ENCODE data around the gene PPARGC1A. TPM values are rescaled to one million over a fixed set of nuclear protein-coding genes. Genes with fewer than 3 reads are reported as not detected.

The PPARGC1A gene
- total and polyA plus RNA-seq, 2 of the 13 experiments (the other 11 are each of a cell fraction or from before 2014, with no cell fraction given) = 20.7 to 37.3 TPM

- no TSS peak for BruUV-seq (replicated peaks)
- no peaks in the 10 kb centered on the region for H3K4me1 ChIP-seq (ENCODE audit: insufficient read depth, low read length)
- H3K27me3 ChIP-seq (ENCODE audit: control insufficient read depth in 1 of 2, insufficient read depth in 2 of 2, low read length in 2 of 2) = no peaks in the 10 kb centered on the region
- FAIRE-seq (no peak), DNase-seq (ENCODE audit: low spot score) (no peak), ATAC-seq (no peak)
- peaks cover 17 to 72% of the 10 kb centered on the region in 2 experiments for H3K36me3 ChIP-seq (replicated peaks in 1 of 2; ENCODE audit: control insufficient read depth in 1 of 2, insufficient read depth in 2 of 2, low read length in 2 of 2)
- 97% methylated on average over 4 of the region's 4 CpGs for WGBS (ENCODE audit: low lambda C conversion rate)
- ChIA-PET POLR2A (no interaction called here), CTCF (ENCODE audit: low intra/inter-chr PET ratio, low total read pairs) (no interaction called here)
- H3K4me2 ChIP-seq (ENCODE audit: low read depth, low read length) = no peak overlapping the region
- peaks cover 2% of the 10 kb centered on the region for H3K79me2 ChIP-seq (ENCODE audit: insufficient read depth, low read length)
- H3K4me3 ChIP-seq (replicated peaks in 1 of 3; ENCODE audit: insufficient read depth in 1 of 3, low read depth in 2 of 3, low read length in 3 of 3) = no peak overlapping the region
- intact Hi-C loops (cut with micrococcal nuclease; ENCODE audit: unreplicated experiment) = no loop called here
- in situ Hi-C loops (cut with HindIII; ENCODE audit: extremely low pct_ligation_motif_present, low pct_unique_long_range_greater_than_20kb) = no loop called here
- 0 out of 2 replicates have a peak, but pooled peaks cover 6% of the 10 kb centered on the region for H4K20me1 ChIP-seq (ENCODE audit: insufficient read depth, low read length)
- no peak overlapping the region for H3K9ac ChIP-seq (ENCODE audit: insufficient read depth, low read depth, low read length)
- no peak overlapping the region for H2AFZ ChIP-seq (ENCODE audit: low read length)
- TF ChIP-seq POLR2AphosphoS2 (IDR thresholded peaks at IDR 0.05; ENCODE audit: low read depth, low read length) (no peak), NR2F1 (CRISPR knock-in tag; IDR thresholded peaks at IDR 0.05) (no peak), SRSF1 (optimal IDR thresholded peaks at IDR 0.05; ENCODE audit: low read depth, low read length) (no peak), AGO2 (optimal IDR thresholded peaks at IDR 0.05; ENCODE audit: low read depth, low read length) (no peak)
- no peak overlapping the region for H3K27ac ChIP-seq (ENCODE audit: extremely low read length, insufficient read depth, low read length)
- no peaks in the 10 kb centered on the region for H3K9me3 ChIP-seq (ENCODE audit: low read length)
Measured at GRCh38 chr4:23828779-23829178, 61.1 kb downstream of the PPARGC1A start.

- ChIA-PET POLR2A (no interaction called here), CTCF (ENCODE audit: low intra/inter-chr PET ratio, low total read pairs) (no interaction called here)
- Histone ChIP-seq H3K4me3 (replicated peaks in 1 of 3; ENCODE audit: insufficient read depth in 1 of 3, low read depth in 2 of 3, low read length in 3 of 3) (no peak overlapping the region), H3K79me2 (ENCODE audit: insufficient read depth, low read length) (peaks cover under 1% of the 10 kb centered on the region), H4K20me1 (ENCODE audit: insufficient read depth, low read length) (0 out of 2 replicates have a peak, but pooled peaks cover 5% of the 10 kb centered on the region), H3K4me2 (ENCODE audit: low read depth, low read length) (no peak overlapping the region), H3K9ac (ENCODE audit: insufficient read depth, low read depth, low read length) (no peak overlapping the region), H3K27ac (ENCODE audit: extremely low read length, insufficient read depth, low read length) (no peak overlapping the region), H3K9me3 (ENCODE audit: low read length) (no peaks in the 10 kb centered on the region), H3K36me3 (replicated peaks in 1 of 2; ENCODE audit: control insufficient read depth in 1 of 2, insufficient read depth in 2 of 2, low read length in 2 of 2) (peaks cover 15 to 75% of the 10 kb centered on the region in 2 experiments), H3K27me3 (ENCODE audit: control insufficient read depth in 1 of 2, insufficient read depth in 2 of 2, low read length in 2 of 2) (no peaks in the 10 kb centered on the region), H2AFZ (ENCODE audit: low read length) (no peak overlapping the region), H3K4me1 (ENCODE audit: insufficient read depth, low read length) (no peaks in the 10 kb centered on the region)
- FAIRE-seq (no peak), DNase-seq (ENCODE audit: low spot score) (no peak), ATAC-seq (no peak)
- no peak for TF ChIP-seq SRSF9 (IDR thresholded peaks at IDR 0.05; ENCODE audit: borderline replicate concordance, insufficient read depth, low read depth, low read length, poor library complexity, severe bottlenecking)
- TF ChIP-seq NBN (conservative IDR thresholded peaks at IDR 0.05) = no peak
- no peak for TF ChIP-seq NFKBIZ (CRISPR knock-in tag; IDR thresholded peaks at IDR 0.05)
- no peak for TF ChIP-seq CREM (IDR thresholded peaks at IDR 0.05)
- no peak for TF ChIP-seq CREM (CRISPR knock-in tag; IDR thresholded peaks at IDR 0.05)
- no peak for TF ChIP-seq ZNF225 (CRISPR knock-in tag; IDR thresholded peaks at IDR 0.05)
- no peak for TF ChIP-seq IKZF4 (CRISPR knock-in tag; IDR thresholded peaks at IDR 0.05; ENCODE audit: borderline replicate concordance, low read depth, not compliant biosample characterization)
- in situ Hi-C loops (cut with HindIII; ENCODE audit: extremely low pct_ligation_motif_present, low pct_unique_long_range_greater_than_20kb) (no loop called here), intact Hi-C loops (cut with micrococcal nuclease; ENCODE audit: unreplicated experiment) (no loop called here)
- 93% methylated on average over 9 of the region's 9 CpGs for WGBS (ENCODE audit: low lambda C conversion rate)
- BruUV-seq (replicated peaks) = no TSS peak
Measured at GRCh38 chr4:23828020-23828715, 61.7 kb downstream of the PPARGC1A start.

Measured in HepG2 (cell line).